Fibroblast of lung (primary cell): ENCODE measurements around the gene GRB7. TPM values are rescaled to one million over a fixed set of nuclear protein-coding genes. Genes with fewer than 3 reads are reported as not detected.

Experiments
- DNase-seq, 2 donors: peaks; one replicate each; pipeline versions ENCODE4 v3.0.0 to v3.0.0-alpha.2; 2010; ENCODE audit warnings: low read depth in 2 of 2
- H2AFZ ChIP-seq: 2 replicates; pipeline ENCODE4 v1.5.1; 2012; ENCODE audit warnings: low read length, control low read depth, inconsistent platforms
- H3K27ac ChIP-seq: 2 replicates; pipeline ENCODE4 v1.5.1; 2011; ENCODE audit warnings: low read length, control low read depth; ENCODE audit not compliant: insufficient read depth
- H3K27me3 ChIP-seq: 2 replicates; pipeline ENCODE4 v1.5.1; 2011; ENCODE audit warnings: mild to moderate bottlenecking, low read length; ENCODE audit not compliant: control insufficient read depth, insufficient read depth
- H3K36me3 ChIP-seq: 2 replicates; pipeline ENCODE4 v1.5.1; 2011; ENCODE audit warnings: low read length; ENCODE audit not compliant: control insufficient read depth, insufficient read depth
- H3K4me1 ChIP-seq: 2 replicates; pipeline ENCODE4 v1.5.1; 2011; ENCODE audit warnings: low read length; ENCODE audit not compliant: control insufficient read depth, insufficient read depth; ENCODE audit errors: extremely low read depth
- H3K4me2 ChIP-seq: 2 replicates; pipeline ENCODE4 v1.5.1; 2011; ENCODE audit warnings: low read length, control low read depth; ENCODE audit not compliant: insufficient read depth; ENCODE audit errors: extremely low read depth
- H3K4me3 ChIP-seq, 4 experiments: fragments of 200-600 bp in 1 of 4; sonication (generic) in 1 of 4; replicated peaks in 1 of 4; 2 replicates each; pipeline ENCODE4 v1.5.1; 2011 to 2016; ENCODE audit warnings: low read length in 4 of 4, low read depth in 3 of 4, mild to moderate bottlenecking in 3 of 4, control low read depth in 2 of 4, inconsistent platforms in 1 of 4, mixed read lengths in 1 of 4; ENCODE audit not compliant: insufficient read depth in 1 of 4; ENCODE audit errors: control extremely low read depth in 1 of 4
- H3K79me2 ChIP-seq: 2 replicates; pipeline ENCODE4 v1.5.1; 2012; ENCODE audit warnings: mild to moderate bottlenecking, low read length, inconsistent platforms; ENCODE audit not compliant: control insufficient read depth, insufficient read depth
- H3K9ac ChIP-seq: 2 replicates; pipeline ENCODE4 v1.5.1; 2011; ENCODE audit warnings: mild to moderate bottlenecking, low read length, control low read depth; ENCODE audit not compliant: insufficient read depth
- H3K9me3 ChIP-seq: 2 replicates; pipeline ENCODE4 v1.5.1; 2012; ENCODE audit warnings: low read depth, low read length; ENCODE audit not compliant: control insufficient read depth, insufficient read depth
- H4K20me1 ChIP-seq: 2 replicates; pipeline ENCODE4 v1.5.1; 2011; ENCODE audit warnings: low read length; ENCODE audit not compliant: control insufficient read depth, insufficient read depth; ENCODE audit errors: extremely low read depth
- CTCF ChIP-seq, 2 donors: IDR thresholded peaks in 1 of 2; conservative IDR thresholded peaks in 1 of 2; 1 replicate in 1 of 2; 2 replicates in 1 of 2; pipeline ENCODE4 v1.5.1; 2011 to 2012; ENCODE audit warnings: low read length in 2 of 2, control low read depth in 1 of 2, inconsistent platforms in 1 of 2, low read depth in 1 of 2, mild to moderate bottlenecking in 1 of 2
- EZH2 ChIP-seq: IDR thresholded peaks from 2 replicates; pipeline ENCODE4 v1.5.1; 2012; ENCODE audit warnings: low read length, control low read depth, mild to moderate bottlenecking; ENCODE audit errors: missing control alignments
- polyA plus RNA-seq, 2 donors: library from polyadenylated mRNA; depleted of rRNA in 1 of 2; stranded (reverse) in 1 of 2; unstranded in 1 of 2; fragments of >200 nt; gene quantifications; 2 replicates each; pipeline ENCODE4 v1.2.1, GENCODE V29; 2011 to 2012; ENCODE audit warnings: missing spikeins in 1 of 2
- total RNA-seq: library from RNA; depleted of rRNA; stranded (reverse); fragments of >200 nt; gene quantifications from 2 replicates; pipeline ENCODE4 v1.2.1, GENCODE V29; 2014

GRB7 gene
- total and polyA plus RNA-seq, 2 donors (not counting 1 experiment from before 2014, with no cell fraction given): under 0.01 to 0.07 TPM

GRCh38 chr17:39711851-39712250, 25.9 kb upstream of the GRB7 start:
- H3K4me2 ChIP-seq: no peak overlapping the region
- DNase-seq: no peak
- no peaks in the 10 kb centered on the region for H3K79me2 ChIP-seq
- TF ChIP-seq EZH2: no peak
- no peak for TF ChIP-seq CTCF (conservative IDR thresholded peaks at IDR 0.05 in 1 of 2, IDR thresholded peaks at IDR 0.05 in 1 of 2; ENCODE audit: low read depth in 1 of 2, low read length in 2 of 2)
- no peaks in the 10 kb centered on the region for H3K27me3 ChIP-seq
- H3K4me3 ChIP-seq: no peak overlapping the region
- no peak overlapping the region for H3K9ac ChIP-seq
- H2AFZ ChIP-seq: no peak overlapping the region
- no peaks in the 10 kb centered on the region for H3K4me1 ChIP-seq
- H3K9me3 ChIP-seq: no peaks in the 10 kb centered on the region
- H3K27ac ChIP-seq: no peak overlapping the region
- no peaks in the 10 kb centered on the region for H4K20me1 ChIP-seq
- peaks cover 25% of the 10 kb centered on the region for H3K36me3 ChIP-seq

GRCh38 chr17:39714234-39714633, 23.5 kb upstream of the GRB7 start:
- no peaks in the 10 kb centered on the region for H3K4me1 ChIP-seq
- H3K4me3 ChIP-seq: no peak overlapping the region
- TF ChIP-seq CTCF (conservative IDR thresholded peaks at IDR 0.05 in 1 of 2, IDR thresholded peaks at IDR 0.05 in 1 of 2; ENCODE audit: low read depth in 1 of 2, low read length in 2 of 2) (no peak), EZH2 (no peak)
- no peak overlapping the region for H3K27ac ChIP-seq
- H3K4me2 ChIP-seq: no peak overlapping the region
- no peak overlapping the region for H2AFZ ChIP-seq
- peaks cover 17% of the 10 kb centered on the region for H3K36me3 ChIP-seq
- no peaks in the 10 kb centered on the region for H4K20me1 ChIP-seq
- no peak overlapping the region for H3K9ac ChIP-seq
- no peaks in the 10 kb centered on the region for H3K27me3 ChIP-seq
- DNase-seq: no peak
- H3K79me2 ChIP-seq: no peaks in the 10 kb centered on the region
- H3K9me3 ChIP-seq: no peaks in the 10 kb centered on the region

- Histone ChIP-seq H3K9me3 (no peaks in the 10 kb centered on the region), H3K4me1 (no peaks in the 10 kb centered on the region), H3K4me2 (no peak overlapping the region), H3K4me3 (no peak overlapping the region), H3K27ac (no peak overlapping the region), H3K9ac (no peak overlapping the region), H4K20me1 (no peaks in the 10 kb centered on the region), H3K27me3 (no peaks in the 10 kb centered on the region), H3K36me3 (peaks cover 13% of the 10 kb centered on the region), H3K79me2 (no peaks in the 10 kb centered on the region), H2AFZ (no peak overlapping the region)
- no peak for DNase-seq
- TF ChIP-seq EZH2 (no peak), CTCF (conservative IDR thresholded peaks at IDR 0.05 in 1 of 2, IDR thresholded peaks at IDR 0.05 in 1 of 2; ENCODE audit: low read depth in 1 of 2, low read length in 2 of 2) (no peak)
Observed at GRCh38 chr17:39715375-39716072, 22.2 kb upstream of the GRB7 start.
